A673 (cell line): ENCODE measurements around the gene WDSUB1. TPM values are rescaled to one million over a fixed set of nuclear protein-coding genes. Genes with fewer than 3 reads are reported as not detected.

ENCODE experiments used
- BruUV-seq: library from RNA; stranded (reverse); fragments of 400-500 nt; replicated peaks from 2 replicates; lab custom pipeline; 2021; lab: Mats Ljungman, UMichigan
- CTCF ChIA-PET: fragments of 300-600 bp; sonication (Branson Sonifier 250); formaldehyde crosslinking; loops from one replicate; lab custom pipeline; 2022; ENCODE audit warnings: antibody characterized with exemption; lab: Charles Lee
- POLR2A ChIA-PET: fragments of 300-600 bp; sonication (Branson Sonifier 250); formaldehyde crosslinking; loops from one replicate; lab custom pipeline; 2022; ENCODE audit warnings: antibody characterized with exemption; ENCODE audit not compliant: low non-redundant PET; lab: Charles Lee
- DNase-seq: peaks from one replicate; pipeline ENCODE4 v3.0.0-alpha.2; 2015; ENCODE audit warnings: low spot score
- H3K27ac ChIP-seq: fragments of 200-600 bp; sonication (generic); 2 replicates; pipeline ENCODE4 v1.5.1; 2016; ENCODE audit warnings: mixed run types, low read depth, mild to moderate bottlenecking, mixed read lengths, antibody characterized with exemption, low read length; ENCODE audit not compliant: poor library complexity, severe bottlenecking
- H3K27me3 ChIP-seq: fragments of 200-600 bp; sonication (generic); replicated peaks from 2 replicates; pipeline ENCODE4 v1.6.1; 2017; ENCODE audit warnings: mixed run types, low read depth, mild to moderate bottlenecking, mixed read lengths, antibody characterized with exemption, low read length; ENCODE audit not compliant: insufficient read depth, poor library complexity
- H3K36me3 ChIP-seq: fragments of 200-600 bp; sonication (generic); 2 replicates; pipeline ENCODE4 v1.6.1; 2016; ENCODE audit warnings: mixed run types, mild to moderate bottlenecking, mixed read lengths, antibody characterized with exemption, low read length; ENCODE audit not compliant: insufficient read depth, poor library complexity, severe bottlenecking
- H3K4me1 ChIP-seq: fragments of 200-600 bp; sonication (generic); 2 replicates; pipeline ENCODE4 v1.6.1; 2017; ENCODE audit warnings: mixed run types, mild to moderate bottlenecking, mixed read lengths, antibody characterized with exemption, low read length; ENCODE audit not compliant: insufficient read depth, poor library complexity, severe bottlenecking
- H3K4me3 ChIP-seq: fragments of 200-600 bp; sonication (generic); 2 replicates; pipeline ENCODE4 v1.5.1; 2016; ENCODE audit warnings: low read depth, mixed run types, mild to moderate bottlenecking, mixed read lengths, low read length; ENCODE audit not compliant: poor library complexity, severe bottlenecking
- H3K9me3 ChIP-seq: fragments of 200-600 bp; sonication (generic); 2 replicates; pipeline ENCODE4 v1.6.1; 2016; ENCODE audit warnings: mixed run types, low read depth, mild to moderate bottlenecking, mixed read lengths, antibody characterized with exemption, low read length; ENCODE audit not compliant: poor library complexity, severe bottlenecking
- EZH2 ChIP-seq: fragments of 200-600 bp; sonication (generic); IDR thresholded peaks from 2 replicates; pipeline ENCODE4 v1.6.1; 2017; ENCODE audit warnings: borderline replicate concordance, low read depth, mild to moderate bottlenecking, mixed read lengths, antibody characterized with exemption, low read length; ENCODE audit not compliant: poor library complexity, severe bottlenecking
- intact Hi-C: fragments of 100-400 bp; cut with micrococcal nuclease; formaldehyde crosslinking; loops from one replicate; pipeline ENCODE4 v1.10.0; 2022; ENCODE audit not compliant: unreplicated experiment
- total RNA-seq: library from RNA; stranded (reverse); gene quantifications from 2 replicates; pipeline ENCODE4 v1.2.3, GENCODE V29; 2021
- TF ChIP-seq, protein P1 (sequence below): fragments of 300-800, 200-600 bp; sonication (generic); conservative IDR thresholded peaks from 2 replicates; pipeline ENCODE4 v1.5.1; 2017; ENCODE audit warnings: low read depth, mild to moderate bottlenecking, antibody characterized with exemption, low read length, moderate library complexity, mixed read lengths

Gene WDSUB1
- total RNA-seq, 1 experiment from 2014 or later, result 11.9 TPM

GRCh38 chr2:159262226-159262625 lies 24.3 kb downstream of the WDSUB1 start:
- H3K27ac ChIP-seq, result no peak overlapping the region
- H3K4me1 ChIP-seq, result no peaks in the 10 kb centered on the region
- ChIA-PET CTCF (interaction anchor here (0.6 kb wide), 1 partner anchor 581 kb away, joined by 3 read pairs; no protein-coding TSS in a partner anchor), POLR2A (no interaction called here)
- intact Hi-C loops, result no loop called here
- no peaks in the 10 kb centered on the region for H3K36me3 ChIP-seq
- no TSS peak for BruUV-seq
- H3K9me3 ChIP-seq, result no peaks in the 10 kb centered on the region
- no peak for TF ChIP-seq EZH2
- TF ChIP-seq, protein P1, sequence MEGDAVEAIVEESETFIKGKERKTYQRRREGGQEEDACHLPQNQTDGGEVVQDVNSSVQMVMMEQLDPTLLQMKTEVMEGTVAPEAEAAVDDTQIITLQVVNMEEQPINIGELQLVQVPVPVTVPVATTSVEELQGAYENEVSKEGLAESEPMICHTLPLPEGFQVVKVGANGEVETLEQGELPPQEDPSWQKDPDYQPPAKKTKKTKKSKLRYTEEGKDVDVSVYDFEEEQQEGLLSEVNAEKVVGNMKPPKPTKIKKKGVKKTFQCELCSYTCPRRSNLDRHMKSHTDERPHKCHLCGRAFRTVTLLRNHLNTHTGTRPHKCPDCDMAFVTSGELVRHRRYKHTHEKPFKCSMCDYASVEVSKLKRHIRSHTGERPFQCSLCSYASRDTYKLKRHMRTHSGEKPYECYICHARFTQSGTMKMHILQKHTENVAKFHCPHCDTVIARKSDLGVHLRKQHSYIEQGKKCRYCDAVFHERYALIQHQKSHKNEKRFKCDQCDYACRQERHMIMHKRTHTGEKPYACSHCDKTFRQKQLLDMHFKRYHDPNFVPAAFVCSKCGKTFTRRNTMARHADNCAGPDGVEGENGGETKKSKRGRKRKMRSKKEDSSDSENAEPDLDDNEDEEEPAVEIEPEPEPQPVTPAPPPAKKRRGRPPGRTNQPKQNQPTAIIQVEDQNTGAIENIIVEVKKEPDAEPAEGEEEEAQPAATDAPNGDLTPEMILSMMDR, result no peak
- no peaks in the 10 kb centered on the region for H3K27me3 ChIP-seq
- DNase-seq, result no peak
- no peak overlapping the region for H3K4me3 ChIP-seq

GRCh38 chr2:159256159-159256558 lies 30.3 kb downstream of the WDSUB1 start:
- ChIA-PET CTCF (no interaction called here), POLR2A (no interaction called here)
- Histone ChIP-seq H3K27me3 (no peaks in the 10 kb centered on the region), H3K27ac (no peak overlapping the region), H3K36me3 (no peaks in the 10 kb centered on the region), H3K9me3 (no peaks in the 10 kb centered on the region), H3K4me3 (no peak overlapping the region), H3K4me1 (no peaks in the 10 kb centered on the region)
- DNase-seq, result no peak
- no peak for TF ChIP-seq EZH2
- TF ChIP-seq, protein P1, result no peak
- BruUV-seq, result no TSS peak
- intact Hi-C loops, result no loop called here

DNA sequence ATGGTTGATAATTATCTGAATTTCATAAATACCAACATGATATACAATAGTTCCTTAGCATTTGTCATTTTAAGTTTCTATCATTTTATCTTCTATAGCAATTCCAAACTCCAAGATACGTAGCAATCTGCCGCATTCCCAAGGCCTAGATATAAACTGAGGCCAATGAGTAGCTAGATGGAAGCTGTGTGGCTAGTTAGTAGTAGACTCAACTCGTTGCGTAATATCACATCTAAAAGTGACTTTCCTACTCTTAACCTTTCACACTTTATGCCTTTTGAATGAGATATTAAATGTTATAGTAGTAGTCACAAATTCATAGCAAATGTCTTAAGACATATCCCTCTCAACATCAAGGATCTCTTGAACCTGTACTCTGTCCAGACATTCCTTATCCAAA lies 33.6 kb downstream of the WDSUB1 start:
- Histone ChIP-seq H3K4me3 (no peak overlapping the region), H3K4me1 (no peaks in the 10 kb centered on the region), H3K36me3 (no peaks in the 10 kb centered on the region), H3K27me3 (no peaks in the 10 kb centered on the region), H3K27ac (no peak overlapping the region), H3K9me3 (no peaks in the 10 kb centered on the region)
- ChIA-PET CTCF (no interaction called here), POLR2A (no interaction called here)
- TF ChIP-seq EZH2, result no peak
- TF ChIP-seq, protein P1, result no peak
- DNase-seq, result no peak
- intact Hi-C loops, result no loop called here
- no TSS peak for BruUV-seq
